ENCODE measurements around the gene SDC3. TPM values are rescaled to one million over a fixed set of nuclear protein-coding genes. Genes with fewer than 3 reads are reported as not detected.

The SDC3 gene
- total and polyA plus RNA-seq, 7 donors: 2.4 to 91.1 (median 29.9) TPM

DNA sequence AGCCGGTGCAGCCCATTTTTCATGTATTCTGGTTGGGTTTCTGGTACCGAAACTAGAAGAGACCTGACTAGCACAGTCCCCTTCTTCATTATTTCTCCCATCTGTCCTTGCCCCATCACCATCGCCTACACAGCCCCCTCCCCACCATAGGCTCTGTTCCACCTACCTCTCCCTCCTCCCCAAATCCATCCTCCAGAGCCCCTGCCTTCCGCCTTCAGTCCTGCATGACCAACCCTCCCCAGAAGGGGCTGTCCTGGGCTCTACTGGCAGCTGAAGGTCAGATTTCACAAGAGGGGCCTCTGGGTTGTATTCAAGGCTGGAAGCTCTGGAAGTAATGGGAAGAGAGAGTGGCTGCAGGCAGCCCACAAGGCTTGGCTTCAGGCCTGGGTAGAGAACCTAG lies 55.2 kb downstream of the SDC3 start:
- Histone ChIP-seq H3K4me3 (no peak overlapping the region), H3K27me3 (no peaks in the 10 kb centered on the region), H3K36me3 (no peaks in the 10 kb centered on the region), H3K9me3 (no peaks in the 10 kb centered on the region), H3K4me1 (peaks cover 0 to 36% (median 25%) of the 10 kb centered on the region in 4 donors), H3K27ac (peak overlapping the region in 3 of 4 donors; percentile 14 to 30 (median 24))
- intact Hi-C loops (cut with DNase I): no loop called here
- TF ChIP-seq EP300 (IDR thresholded peaks at IDR 0.05) (no peak), POLR2AphosphoS5 (IDR thresholded peaks at IDR 0.05) (no peak), POLR2A (IDR thresholded peaks at IDR 0.05) (no peak)
- TF ChIP-seq, protein P1, sequence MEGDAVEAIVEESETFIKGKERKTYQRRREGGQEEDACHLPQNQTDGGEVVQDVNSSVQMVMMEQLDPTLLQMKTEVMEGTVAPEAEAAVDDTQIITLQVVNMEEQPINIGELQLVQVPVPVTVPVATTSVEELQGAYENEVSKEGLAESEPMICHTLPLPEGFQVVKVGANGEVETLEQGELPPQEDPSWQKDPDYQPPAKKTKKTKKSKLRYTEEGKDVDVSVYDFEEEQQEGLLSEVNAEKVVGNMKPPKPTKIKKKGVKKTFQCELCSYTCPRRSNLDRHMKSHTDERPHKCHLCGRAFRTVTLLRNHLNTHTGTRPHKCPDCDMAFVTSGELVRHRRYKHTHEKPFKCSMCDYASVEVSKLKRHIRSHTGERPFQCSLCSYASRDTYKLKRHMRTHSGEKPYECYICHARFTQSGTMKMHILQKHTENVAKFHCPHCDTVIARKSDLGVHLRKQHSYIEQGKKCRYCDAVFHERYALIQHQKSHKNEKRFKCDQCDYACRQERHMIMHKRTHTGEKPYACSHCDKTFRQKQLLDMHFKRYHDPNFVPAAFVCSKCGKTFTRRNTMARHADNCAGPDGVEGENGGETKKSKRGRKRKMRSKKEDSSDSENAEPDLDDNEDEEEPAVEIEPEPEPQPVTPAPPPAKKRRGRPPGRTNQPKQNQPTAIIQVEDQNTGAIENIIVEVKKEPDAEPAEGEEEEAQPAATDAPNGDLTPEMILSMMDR (IDR thresholded peaks at IDR 0.05): no peak
- WGBS, 2 donors: 74 to 80% methylated on average over 4 of the region's 4 CpGs
- no peak for DNase-seq

DNA sequence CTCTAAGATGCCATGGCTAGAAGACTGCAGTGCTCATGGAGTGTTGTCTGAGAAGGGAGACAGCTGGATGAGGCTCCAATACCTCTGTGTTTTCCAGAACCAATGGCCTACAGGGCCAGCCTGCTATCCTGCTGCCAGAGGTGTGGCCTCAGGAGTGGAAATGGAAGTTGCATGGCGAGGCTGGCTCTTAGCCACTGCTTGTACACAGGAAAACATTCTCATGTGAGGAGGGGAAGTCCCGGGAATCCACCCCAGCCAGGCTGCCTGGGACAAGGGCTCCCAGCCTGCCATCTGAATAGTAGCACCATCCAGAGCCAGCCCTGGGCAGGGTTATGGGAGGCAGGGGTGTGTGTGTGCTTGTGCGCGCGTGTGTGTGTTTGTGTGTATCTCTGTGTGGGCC lies 56.5 kb downstream of the SDC3 start:
- Histone ChIP-seq H3K27me3 (no peaks in the 10 kb centered on the region), H3K36me3 (no peaks in the 10 kb centered on the region), H3K9me3 (no peaks in the 10 kb centered on the region), H3K4me3 (no peak overlapping the region), H3K27ac (peak overlapping the region in 3 of 4 donors; percentile 46 to 69 (median 66)), H3K4me1 (peaks cover 0 to 34% (median 30%) of the 10 kb centered on the region in 4 donors)
- peak in 1 of 4 donors; percentile 22 for TF ChIP-seq POLR2AphosphoS5 (IDR thresholded peaks at IDR 0.05)
- no peak for TF ChIP-seq POLR2A (IDR thresholded peaks at IDR 0.05)
- DNase-seq: peak; percentile 85
- WGBS, 2 donors: 16 to 54% methylated on average over 5 of the region's 5 CpGs
- intact Hi-C loops (cut with DNase I): no loop called here

DNA sequence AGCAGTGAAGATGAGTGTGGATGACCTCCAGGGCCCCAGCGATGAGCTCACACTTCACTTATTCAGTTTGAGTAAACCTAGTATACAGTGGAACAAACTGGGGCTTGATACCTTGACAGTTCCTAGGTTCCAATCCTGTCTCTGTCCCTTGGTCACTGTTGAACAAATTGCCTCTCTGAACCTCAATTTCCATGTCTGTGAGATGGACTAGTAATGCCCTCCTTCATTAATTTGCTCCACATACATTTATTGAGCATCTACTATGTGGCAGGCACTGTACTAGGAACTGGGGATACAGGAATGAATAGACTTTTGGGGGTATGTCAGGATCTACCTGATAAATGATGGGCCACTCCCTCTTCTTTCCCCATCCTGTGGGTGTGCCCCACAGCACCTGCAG lies 57.3 kb downstream of the SDC3 start:
- no peak for DNase-seq
- TF ChIP-seq POLR2AphosphoS5 (IDR thresholded peaks at IDR 0.05): no peak
- TF ChIP-seq, protein P1 (IDR thresholded peaks at IDR 0.05): no peak
- TF ChIP-seq POLR2A (IDR thresholded peaks at IDR 0.05): no peak
- TF ChIP-seq EP300 (IDR thresholded peaks at IDR 0.05): no peak
- Histone ChIP-seq H3K9me3 (no peaks in the 10 kb centered on the region), H3K27me3 (no peaks in the 10 kb centered on the region), H3K27ac (peak overlapping the region in 3 of 4 donors; percentile 46 to 69 (median 66)), H3K4me1 (peaks cover 0 to 31% (median 22%) of the 10 kb centered on the region in 4 donors), H3K36me3 (no peaks in the 10 kb centered on the region), H3K4me3 (no peak overlapping the region)
- intact Hi-C loops (cut with DNase I): no loop called here
- 98 to 100% methylated on average over 1 of the region's 1 CpG for WGBS, 2 donors

DNA sequence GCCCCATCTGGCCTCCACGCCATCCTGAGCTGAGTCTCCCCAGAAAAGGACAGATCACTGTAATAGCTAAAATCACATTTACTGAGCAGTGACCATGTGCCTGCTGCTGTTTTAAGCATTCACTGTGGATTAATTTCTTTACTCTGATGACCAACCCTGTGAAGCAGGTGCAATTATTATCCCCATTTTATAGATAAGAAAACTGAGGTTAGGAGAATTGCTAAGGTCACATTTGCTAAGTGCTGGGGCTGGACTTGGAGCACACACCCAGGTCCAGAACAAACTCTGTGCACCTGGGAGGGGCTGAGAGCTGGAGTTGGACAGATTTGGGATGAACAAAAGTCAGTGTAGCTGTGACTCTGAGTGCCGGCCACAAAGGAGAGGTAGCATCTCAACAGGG lies 58.0 kb downstream of the SDC3 start:
- Histone ChIP-seq H3K27me3 (no peaks in the 10 kb centered on the region), H3K9me3 (no peaks in the 10 kb centered on the region), H3K36me3 (no peaks in the 10 kb centered on the region), H3K4me3 (no peak overlapping the region), H3K27ac (no peak overlapping the region), H3K4me1 (peaks cover 0 to 28% (median 18%) of the 10 kb centered on the region in 4 donors)
- DNase-seq: no peak
- intact Hi-C loops (cut with DNase I): no loop called here
- TF ChIP-seq, protein P1 (IDR thresholded peaks at IDR 0.05): no peak
- TF ChIP-seq POLR2AphosphoS5 (IDR thresholded peaks at IDR 0.05): no peak
- no peak for TF ChIP-seq EP300 (IDR thresholded peaks at IDR 0.05)
- TF ChIP-seq POLR2A (IDR thresholded peaks at IDR 0.05): no peak
- WGBS, 2 donors: 83 to 87% methylated on average over 2 of the region's 2 CpGs

DNA sequence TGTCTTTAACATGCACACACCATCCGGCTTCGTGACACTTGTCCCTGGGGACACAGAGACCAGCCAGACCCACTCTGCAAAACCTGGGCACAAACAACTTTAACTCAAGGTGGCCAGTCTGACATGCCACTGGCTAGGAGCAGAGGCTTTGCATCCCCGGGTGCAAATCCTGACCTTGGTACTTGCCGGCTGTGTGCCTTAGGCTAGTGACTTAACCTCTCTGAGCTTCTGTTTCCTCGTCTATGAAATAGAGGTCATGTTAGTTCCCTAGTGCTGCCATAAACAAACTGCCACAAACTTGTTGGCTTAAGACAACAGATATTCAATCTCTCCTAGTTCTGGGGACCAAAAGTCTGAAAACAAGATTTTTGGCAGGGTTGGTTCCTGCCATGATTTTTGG lies 60.4 kb downstream of the SDC3 start:
- 65 to 83% methylated on average over 5 of the region's 5 CpGs for WGBS, 2 donors
- no peak for DNase-seq
- Histone ChIP-seq H3K4me3 (no peak overlapping the region), H3K27ac (peak overlapping the region; percentile 41 to 61 (median 50)), H3K36me3 (no peaks in the 10 kb centered on the region), H3K4me1 (peaks cover 0 to 34% (median 21%) of the 10 kb centered on the region in 4 donors), H3K27me3 (no peaks in the 10 kb centered on the region), H3K9me3 (no peaks in the 10 kb centered on the region)
- TF ChIP-seq EP300 (IDR thresholded peaks at IDR 0.05) (no peak), POLR2A (IDR thresholded peaks at IDR 0.05) (no peak), POLR2AphosphoS5 (IDR thresholded peaks at IDR 0.05) (no peak)
- TF ChIP-seq, protein P1 (IDR thresholded peaks at IDR 0.05): no peak
- intact Hi-C loops (cut with DNase I): no loop called here

Data from sigmoid colon (tissue), 7 donors.